A549 treated with Mapracorat at 1 μM for 4 hours (cell line): Measurements from ENCODE around the gene GATAD1. TPM values are rescaled to one million over a fixed set of nuclear protein-coding genes. Genes with fewer than 3 reads are reported as not detected.

Source experiments
- total RNA-seq: library from RNA; stranded (reverse); fragments of 200-300 nt; extraction: Qiagen RNA extraction; gene quantifications from 5 replicates; pipeline ENCODE4 v1.2.3, GENCODE V29; 2022

GATAD1 gene, protein sequence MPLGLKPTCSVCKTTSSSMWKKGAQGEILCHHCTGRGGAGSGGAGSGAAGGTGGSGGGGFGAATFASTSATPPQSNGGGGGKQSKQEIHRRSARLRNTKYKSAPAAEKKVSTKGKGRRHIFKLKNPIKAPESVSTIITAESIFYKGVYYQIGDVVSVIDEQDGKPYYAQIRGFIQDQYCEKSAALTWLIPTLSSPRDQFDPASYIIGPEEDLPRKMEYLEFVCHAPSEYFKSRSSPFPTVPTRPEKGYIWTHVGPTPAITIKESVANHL
- total RNA-seq, result 15.8 to 18.4 TPM (median 17.9 TPM) in 5 replicates

DNA sequence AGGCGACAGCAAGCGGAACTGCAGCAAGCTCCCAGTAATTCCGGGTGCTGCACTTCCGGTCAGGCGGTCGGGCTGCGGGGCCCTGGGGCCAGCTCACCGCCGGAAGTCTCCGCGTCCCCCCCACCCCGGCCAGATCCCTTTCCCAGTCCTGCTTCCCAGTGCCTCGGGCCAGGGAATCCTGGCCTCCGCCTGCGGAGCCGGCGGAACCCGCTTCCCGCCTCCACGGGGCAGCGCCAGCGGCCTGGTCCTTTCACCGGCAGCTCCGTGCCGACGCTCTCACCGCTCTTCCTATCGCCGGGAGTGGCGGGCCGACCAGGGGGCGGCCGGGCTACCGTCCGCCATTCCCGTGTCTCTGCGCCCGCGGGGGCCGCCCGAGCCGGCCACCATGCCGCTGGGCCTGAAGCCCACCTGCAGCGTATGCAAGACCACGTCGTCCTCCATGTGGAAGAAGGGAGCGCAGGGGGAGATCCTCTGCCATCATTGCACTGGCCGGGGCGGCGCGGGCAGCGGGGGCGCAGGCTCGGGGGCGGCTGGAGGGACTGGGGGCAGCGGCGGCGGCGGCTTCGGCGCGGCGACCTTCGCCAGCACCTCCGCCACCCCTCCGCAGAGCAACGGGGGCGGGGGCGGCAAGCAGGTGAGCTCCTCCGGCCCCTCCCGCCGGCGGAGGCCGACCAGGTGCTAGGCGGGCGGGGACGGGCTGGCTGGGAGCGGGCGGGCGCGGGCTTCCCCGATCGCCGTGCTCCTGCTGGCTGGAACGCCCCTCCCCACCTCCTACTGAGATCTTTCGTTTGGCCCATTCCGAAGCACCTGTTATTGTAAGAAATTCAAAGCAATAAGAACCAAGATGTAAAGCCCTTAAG is at the start of gene GATAD1:
Gene GATAD1 (plus strand): TSS at position 138 of the 860 bp plus-strand sequence. CDS start 248 bp downstream, at position 386.

DNA sequence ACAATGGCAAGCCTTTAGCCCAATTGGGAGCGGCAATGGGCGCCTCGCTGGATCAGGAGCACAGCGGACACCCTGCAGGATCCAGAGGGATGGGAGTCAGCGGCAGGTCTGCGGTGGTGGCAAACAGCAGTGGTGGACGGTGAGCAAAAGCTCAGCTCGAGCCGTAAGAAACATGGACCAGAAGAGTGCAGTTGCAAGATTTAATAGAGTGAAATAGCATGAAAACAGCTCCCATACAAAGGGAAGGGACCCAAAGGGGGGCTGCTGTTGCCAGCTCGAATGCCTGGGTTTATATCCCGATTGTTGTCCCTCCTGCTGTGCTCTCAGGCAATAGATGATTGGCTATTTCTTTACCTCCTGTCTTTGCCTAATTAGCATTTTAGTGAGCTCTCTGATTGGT is 30.4 kb downstream of the GATAD1 start, which contains the start of gene ERVW-1:
Gene ERVW-1 (minus strand): TSS at position 266 of the 400 bp plus-strand sequence. CDS start 7,565 bp downstream, outside the sequence.

Other genes with a start within 250 kb of the GATAD1 start
- gene KRIT1, start 201.6 kb upstream of the GATAD1 start, total RNA-seq, result 21.9 to 27.4 TPM (median 25.1 TPM) in 5 replicates
- gene ANKIB1, start 201.5 kb upstream of the GATAD1 start, total RNA-seq, result 15.4 to 20.5 TPM (median 19.8 TPM) in 5 replicates
- gene ERVW-1, start 30.5 kb downstream of the GATAD1 start, total RNA-seq, result not detected in 5 replicates
- 5.2 to 7.0 TPM (median 5.7 TPM) in 5 replicates for gene PEX1, start 81.0 kb downstream of the GATAD1 start, total RNA-seq
- 6.0 to 7.3 TPM (median 6.2 TPM) in 5 replicates for gene RBM48, start 81.3 kb downstream of the GATAD1 start, total RNA-seq
- 24.0 to 26.5 TPM (median 25.0 TPM) in 5 replicates for gene FAM133B, start 142.9 kb downstream of the GATAD1 start, total RNA-seq